ENCODE data around the gene ANKRD40. TPM values are rescaled to one million over a fixed set of nuclear protein-coding genes. Genes with fewer than 3 reads are reported as not detected.
A peak's percentile ranks its signal among the peaks of the same experiment; 100 is the strongest.

ANKRD40 gene
- total RNA-seq, 1 experiment from 2014 or later, result 45.3 TPM

- no peak for ATAC-seq
- Mint-ChIP-seq H3K27ac (peak overlapping the region; percentile 35), H3K9me3 (no peaks in the 10 kb centered on the region), H3K4me1 (peaks cover 32% of the 10 kb centered on the region), H3K36me3 (peaks cover 9% of the 10 kb centered on the region), H3K27me3 (ENCODE audit: low read depth) (no peaks in the 10 kb centered on the region), H3K4me3 (peak overlapping the region; percentile 96)
- CTCF ChIA-PET, result interaction anchor here (0.6 to 1.0 kb wide), 2 partner anchors 14 to 114 kb away, joined by 3 read pairs; partner anchors contain the start of gene WFIKKN2
- TF ChIP-seq CREM (CRISPR knock-in tag; IDR thresholded peaks at IDR 0.05) (no peak), ZNF219 (CRISPR knock-in tag; IDR thresholded peaks at IDR 0.05; ENCODE audit: borderline replicate concordance) (no peak), STAT6 (CRISPR knock-in tag; conservative IDR thresholded peaks at IDR 0.05; ENCODE audit: low read depth) (no peak), TP53 (CRISPR knock-in tag; IDR thresholded peaks at IDR 0.05) (no peak), ELF4 (CRISPR knock-in tag; IDR thresholded peaks at IDR 0.05; ENCODE audit: low read depth) (no peak), AFF4 (CRISPR knock-in tag; IDR thresholded peaks at IDR 0.05; ENCODE audit: borderline replicate concordance) (no peak)
- POLR2A ChIA-PET, result no interaction called here
- DNase-seq (ENCODE audit: low spot score), result no peak
Observed at GRCh38 chr17:50721194-50722010, 13.7 kb upstream of the ANKRD40 start.

- H3K27ac Mint-ChIP-seq, result peak overlapping the region; percentile 99
- ChIA-PET CTCF (interaction anchor here (1.0 to 2.1 kb wide), 3 partner anchors 13 to 94 kb away, joined by 5 to 9 read pairs (median 6); no protein-coding TSS in a partner anchor), POLR2A (interaction anchor here (1.0 kb wide), 4 partner anchors 10 to 178 kb away, joined by 3 to 5 read pairs (median 4); partner anchors contain the start of gene CACNA1G)
- DNase-seq (ENCODE audit: low spot score) (no peak), ATAC-seq (no peak)
- H3K4me1 Mint-ChIP-seq, result peaks cover 26% of the 10 kb centered on the region
- H3K4me3 Mint-ChIP-seq, result peak overlapping the region; percentile 96
- H3K36me3 Mint-ChIP-seq, result peaks cover 9% of the 10 kb centered on the region
- 0 out of 2 replicates have a peak, but pooled peaks have one; percentile 2 for TF ChIP-seq ZBTB43 (CRISPR knock-in tag; IDR thresholded peaks at IDR 0.05)
- TF ChIP-seq ZMAT4 (CRISPR knock-in tag; IDR thresholded peaks at IDR 0.05), result no peak
- H3K27me3 Mint-ChIP-seq (ENCODE audit: low read depth), result no peaks in the 10 kb centered on the region
- H3K9me3 Mint-ChIP-seq, result no peaks in the 10 kb centered on the region
Observed at GRCh38 chr17:50719924-50720794, 12.4 kb upstream of the ANKRD40 start.
